ENCODE results near the gene GCKR.

Gene GCKR

GRCh38 chr2:27496357-27497287, at the start of gene GCKR:
Gene GCKR, plus strand, starts transcription at chr2:27496839. Its CDS starts 66 bp downstream, at chr2:27496905.
- Histone ChIP-seq H3K27me3 (peaks cover 86% of the 10 kb centered on the region), H3K4me3 (ENCODE audit: low read depth in 1 of 2, low read length in 1 of 2) (no peak within 1 kb of the TSS), H3K4me1 (ENCODE audit: control insufficient read depth in 1 of 2, insufficient read depth in 1 of 2, low read depth in 1 of 2, low read length in 1 of 2) (peaks cover 4 to 10% of the 10 kb centered on the region in 2 experiments), H3K27ac (no peak within 1 kb of the TSS), H3K9me3 (no peaks in the 10 kb centered on the region), H3K36me3 (no peaks in the 10 kb centered on the region)
- TF ChIP-seq CTCF (IDR thresholded peaks at IDR 0.05) = no peak

- Histone ChIP-seq H3K27ac (no peak overlapping the region), H3K4me1 (ENCODE audit: control insufficient read depth in 1 of 2, insufficient read depth in 1 of 2, low read depth in 1 of 2, low read length in 1 of 2) (no peaks in the 10 kb centered on the region), H3K36me3 (peaks cover 14% of the 10 kb centered on the region), H3K9me3 (no peaks in the 10 kb centered on the region), H3K4me3 (ENCODE audit: low read depth in 1 of 2, low read length in 1 of 2) (no peak overlapping the region), H3K27me3 (no peaks in the 10 kb centered on the region)
- no peak for TF ChIP-seq CTCF (IDR thresholded peaks at IDR 0.05)
These were observed 48.3 kb upstream of the GCKR start for GRCh38 chr2:27448381-27448780.

DNA sequence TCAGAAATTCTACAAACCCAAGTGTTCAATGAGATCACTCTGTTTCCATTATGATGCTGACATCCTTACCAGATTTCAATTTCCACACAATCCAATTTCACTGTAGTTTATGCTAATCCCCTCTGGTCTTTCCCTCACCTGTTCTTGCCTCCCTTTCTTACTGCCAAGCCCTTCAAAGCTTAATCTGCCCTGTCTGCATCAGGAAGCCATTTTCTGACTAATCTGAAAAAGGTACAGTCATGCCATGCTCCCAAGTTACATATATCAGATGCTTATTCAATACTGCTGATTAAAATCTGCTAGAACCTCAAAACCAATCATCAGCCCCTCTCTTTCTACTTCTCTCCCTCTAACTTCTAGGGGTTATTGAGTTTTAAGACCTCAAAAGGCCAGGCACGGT, 45.5 kb upstream of the GCKR start:
- no peak for TF ChIP-seq CTCF (IDR thresholded peaks at IDR 0.05)
- Histone ChIP-seq H3K36me3 (peaks cover 4% of the 10 kb centered on the region), H3K4me1 (ENCODE audit: control insufficient read depth in 1 of 2, insufficient read depth in 1 of 2, low read depth in 1 of 2, low read length in 1 of 2) (no peaks in the 10 kb centered on the region)

GRCh38 chr2:27453968-27454367, 42.7 kb upstream of the GCKR start:
- H3K4me3 ChIP-seq (ENCODE audit: low read depth in 1 of 2, low read length in 1 of 2) = no peak overlapping the region
- no peak for TF ChIP-seq CTCF (IDR thresholded peaks at IDR 0.05)
- no peaks in the 10 kb centered on the region for H3K4me1 ChIP-seq (ENCODE audit: control insufficient read depth in 1 of 2, insufficient read depth in 1 of 2, low read depth in 1 of 2, low read length in 1 of 2)
- H3K27me3 ChIP-seq = no peaks in the 10 kb centered on the region
- no peak overlapping the region for H3K27ac ChIP-seq
- peaks cover 15% of the 10 kb centered on the region for H3K36me3 ChIP-seq
- H3K9me3 ChIP-seq = no peaks in the 10 kb centered on the region

More for the DNA sequence above, 45.5 kb upstream of the GCKR start:
- H3K4me3 ChIP-seq (ENCODE audit: low read depth in 1 of 2, low read length in 1 of 2) = no peak overlapping the region
- H3K9me3 ChIP-seq = no peaks in the 10 kb centered on the region
- H3K27me3 ChIP-seq = no peaks in the 10 kb centered on the region
- H3K27ac ChIP-seq = no peak overlapping the region

GRCh38 chr2:27461118-27461517, 35.5 kb upstream of the GCKR start:
- no peaks in the 10 kb centered on the region for H3K27me3 ChIP-seq
- no peaks in the 10 kb centered on the region for H3K4me1 ChIP-seq (ENCODE audit: control insufficient read depth in 1 of 2, insufficient read depth in 1 of 2, low read depth in 1 of 2, low read length in 1 of 2)
- no peak for TF ChIP-seq CTCF (IDR thresholded peaks at IDR 0.05)
- peaks cover 11% of the 10 kb centered on the region for H3K36me3 ChIP-seq
- H3K27ac ChIP-seq = no peak overlapping the region
- no peak overlapping the region for H3K4me3 ChIP-seq (ENCODE audit: low read depth in 1 of 2, low read length in 1 of 2)
- no peaks in the 10 kb centered on the region for H3K9me3 ChIP-seq

All from neutrophil (primary cell).